H1 (cell line): ENCODE results near the gene PRKCH. TPM values are rescaled to one million over a fixed set of nuclear protein-coding genes. Genes with fewer than 3 reads are reported as not detected.

ENCODE experiments used
- CTCF ChIA-PET: fragments of 300-600 bp; sonication (Branson Sonifier 250); formaldehyde crosslinking; loops from one replicate; lab custom pipeline; 2021; ENCODE audit not compliant: partially characterized antibody; lab: Charles Lee
- POLR2A ChIA-PET: fragments of 300-600 bp; sonication (Branson Sonifier 250); formaldehyde crosslinking; loops from one replicate; lab custom pipeline; 2021; ENCODE audit warnings: inconsistent platforms; ENCODE audit not compliant: partially characterized antibody; lab: Charles Lee
- DNase-seq, 2 experiments: peaks; one replicate each; pipeline versions ENCODE4 v3.0.0 to v3.0.0-alpha.2; 2010 to 2022; ENCODE audit warnings: low spot score in 2 of 2, low read depth in 1 of 2, mixed read lengths in 1 of 2
- FAIRE-seq: peaks from 2 replicates; lab custom pipeline; 2011; peaks lifted over from hg19 to GRCh38; lab: Jason Lieb, UNC
- H2AFZ ChIP-seq: 2 replicates; pipeline ENCODE4 v1.8.1; 2012; ENCODE audit warnings: low read length, inconsistent platforms
- H2AK5ac ChIP-seq: 2 replicates; pipeline ENCODE4 v1.6.1; 2013; ENCODE audit warnings: low read depth, low read length
- H2BK120ac ChIP-seq: replicated peaks from 2 replicates; pipeline ENCODE3; 2013; ENCODE audit warnings: low read depth, low read length, inconsistent platforms
- H2BK12ac ChIP-seq: 2 replicates; pipeline ENCODE4 v1.6.1; 2013; ENCODE audit warnings: low read depth, low read length
- H2BK15ac ChIP-seq: 2 replicates; pipeline ENCODE4 v1.6.1; 2013; ENCODE audit warnings: low read length
- H2BK20ac ChIP-seq: 2 replicates; pipeline ENCODE4 v1.6.1; 2013; ENCODE audit warnings: low read length
- H2BK5ac ChIP-seq: 2 replicates; pipeline ENCODE4 v1.6.1; 2013; ENCODE audit warnings: low read depth, low read length
- H3K14ac ChIP-seq: 2 replicates; pipeline ENCODE4 v1.6.1; 2013; ENCODE audit warnings: inconsistent platforms; ENCODE audit not compliant: insufficient read length
- H3K18ac ChIP-seq: 2 replicates; pipeline ENCODE4 v1.6.1; 2013; ENCODE audit warnings: low read length; ENCODE audit errors: extremely low read depth
- H3K23ac ChIP-seq: 2 replicates; pipeline ENCODE4 v1.6.1; 2013; ENCODE audit warnings: inconsistent platforms; ENCODE audit not compliant: insufficient read length
- H3K23me2 ChIP-seq: 2 replicates; pipeline ENCODE4 v1.6.1; 2013; ENCODE audit warnings: low read depth, low read length
- H3K27ac ChIP-seq: 2 replicates; pipeline ENCODE4 v1.6.1; 2011; ENCODE audit warnings: low read depth, low read length, inconsistent platforms
- H3K27me3 ChIP-seq, 4 experiments: replicated peaks in 1 of 4; 1 replicate in 1 of 4; 2 replicates in 3 of 4; pipeline versions ENCODE4 v1.6.1 to v1.8.1; 2011 to 2013; ENCODE audit warnings: low read length in 3 of 4, mild to moderate bottlenecking in 3 of 4, inconsistent platforms in 2 of 4, mixed read lengths in 2 of 4, moderate library complexity in 1 of 4; ENCODE audit not compliant: control insufficient read depth in 3 of 4, insufficient read depth in 3 of 4; ENCODE audit errors: extremely low read depth in 1 of 4
- H3K36me3 ChIP-seq, 4 experiments: 2 replicates each; pipeline versions ENCODE4 v1.6.1 to v1.8.1; 2011 to 2013; ENCODE audit warnings: mild to moderate bottlenecking in 4 of 4, low read length in 3 of 4, moderate library complexity in 2 of 4, control low read depth in 1 of 4, inconsistent platforms in 1 of 4; ENCODE audit not compliant: insufficient read depth in 4 of 4, control insufficient read depth in 2 of 4
- H3K4ac ChIP-seq: replicated peaks from 2 replicates; pipeline ENCODE3; 2013; ENCODE audit warnings: low read length, low read depth, mixed read lengths, inconsistent platforms; ENCODE audit not compliant: insufficient read length
- H3K4me1 ChIP-seq, 4 experiments: replicated peaks in 1 of 4; 1 replicate in 1 of 4; 2 replicates in 3 of 4; pipeline versions ENCODE4 v1.6.1 to v1.8.1; 2011 to 2013; ENCODE audit warnings: low read length in 3 of 4, inconsistent platforms in 2 of 4, mixed read lengths in 1 of 4; ENCODE audit not compliant: insufficient read depth in 4 of 4, control insufficient read depth in 3 of 4
- H3K4me2 ChIP-seq, 2 experiments: 2 replicates each; pipeline versions ENCODE4 v1.6.1 to v1.8.1; 2011 to 2013; ENCODE audit warnings: low read depth in 2 of 2, low read length in 2 of 2, control low read depth in 1 of 2, inconsistent platforms in 1 of 2, mild to moderate bottlenecking in 1 of 2; ENCODE audit not compliant: insufficient read depth in 1 of 2
- H3K4me3 ChIP-seq, 4 experiments: fragments of 200-600, 300-600 bp in 1 of 4; sonication (generic), shearing (Covaris generic), sonication (Bioruptor Twin) in 1 of 4; 2 replicates each; pipeline versions ENCODE4 v1.5.1 to v1.8.1; 2011 to 2016; ENCODE audit warnings: low read length in 4 of 4, low read depth in 3 of 4, control low read depth in 2 of 4, inconsistent platforms in 2 of 4, mild to moderate bottlenecking in 2 of 4, mixed read lengths in 1 of 4, moderate library complexity in 1 of 4; ENCODE audit not compliant: insufficient read depth in 2 of 4; ENCODE audit errors: extremely low read depth in 1 of 4
- H3K56ac ChIP-seq: replicated peaks from 2 replicates; pipeline ENCODE3; 2013; ENCODE audit warnings: low read depth, mild to moderate bottlenecking, mixed read lengths, low read length, inconsistent platforms; ENCODE audit not compliant: insufficient read length
- H3K79me1 ChIP-seq: 2 replicates; pipeline ENCODE4 v1.6.1; 2013; ENCODE audit warnings: low read depth, low read length, control low read depth
- H3K79me2 ChIP-seq, 2 experiments: 2 replicates each; pipeline versions ENCODE4 v1.6.1 to v1.8.1; 2012 to 2013; ENCODE audit warnings: low read length in 2 of 2, mild to moderate bottlenecking in 2 of 2, inconsistent platforms in 1 of 2; ENCODE audit not compliant: insufficient read depth in 2 of 2, control insufficient read depth in 1 of 2
- H3K9ac ChIP-seq, 4 experiments: replicated peaks in 1 of 4; 1 replicate in 1 of 4; 2 replicates in 3 of 4; pipeline versions ENCODE4 v1.6.1 to v1.8.1; 2011 to 2013; ENCODE audit warnings: low read depth in 3 of 4, low read length in 3 of 4, control low read depth in 2 of 4, mild to moderate bottlenecking in 2 of 4, moderate library complexity in 2 of 4, inconsistent platforms in 1 of 4; ENCODE audit errors: extremely low read depth in 1 of 4
- H3K9me3 ChIP-seq, 2 experiments: 2 replicates each; pipeline versions ENCODE4 v1.6.1 to v1.8.1; 2012 to 2013; ENCODE audit warnings: mild to moderate bottlenecking in 2 of 2, moderate library complexity in 2 of 2, control low read depth in 1 of 2, inconsistent platforms in 1 of 2, low read depth in 1 of 2, low read length in 1 of 2, mixed read lengths in 1 of 2; ENCODE audit not compliant: insufficient read depth in 2 of 2
- H4K20me1 ChIP-seq, 2 experiments: replicated peaks in 1 of 2; 2 replicates each; pipeline versions ENCODE3 to v1.8.1; 2011 to 2013; ENCODE audit warnings: inconsistent platforms in 2 of 2, low read length in 2 of 2, mild to moderate bottlenecking in 1 of 2; ENCODE audit not compliant: insufficient read depth in 2 of 2, control insufficient read depth in 1 of 2
- H4K5ac ChIP-seq: 2 replicates; pipeline ENCODE4 v1.6.1; 2013; ENCODE audit warnings: low read length, low read depth, mixed read lengths, inconsistent platforms; ENCODE audit not compliant: insufficient read length
- H4K8ac ChIP-seq: 2 replicates; pipeline ENCODE4 v1.8.0; 2013; ENCODE audit warnings: mild to moderate bottlenecking, moderate library complexity, low read length, inconsistent platforms; ENCODE audit not compliant: insufficient read depth; ENCODE audit errors: extremely low read depth
- H4K91ac ChIP-seq: replicated peaks from 2 replicates; pipeline ENCODE3; 2013; ENCODE audit warnings: low read length, mixed read lengths, inconsistent platforms; ENCODE audit not compliant: insufficient read length
- CREB1 ChIP-seq: IDR thresholded peaks from 2 replicates; pipeline ENCODE4 v1.6.1; 2012; ENCODE audit warnings: inconsistent platforms
- KDM5A ChIP-seq: fragments of 200-600 bp; IDR thresholded peaks from 2 replicates; pipeline ENCODE4 v1.7.1; 2012; ENCODE audit warnings: mild to moderate bottlenecking, low read length, inconsistent platforms, mixed read lengths
- MAFK ChIP-seq: IDR thresholded peaks from 2 replicates; pipeline ENCODE4 v1.6.1; 2012; ENCODE audit warnings: low read depth, mild to moderate bottlenecking, improper control_type of control experiment, low read length
- POU5F1 ChIP-seq: IDR thresholded peaks from 2 replicates; pipeline ENCODE4 v1.6.1; 2011; ENCODE audit warnings: low read depth, mild to moderate bottlenecking, low read length, moderate library complexity
- RFX5 ChIP-seq: IDR thresholded peaks from 2 replicates; pipeline ENCODE4 v1.6.1; 2011; ENCODE audit warnings: low read depth, low read length, improper control_type of control experiment, borderline replicate concordance
- TAF7 ChIP-seq: optimal IDR thresholded peaks from 2 replicates; pipeline ENCODE3; 2011; ENCODE audit warnings: low read depth, mild to moderate bottlenecking, inconsistent platforms, low read length, moderate library complexity, borderline replicate concordance
- YY1 ChIP-seq: IDR thresholded peaks from 2 replicates; pipeline ENCODE4 v1.6.1; 2011; ENCODE audit warnings: low read depth, mild to moderate bottlenecking, low read length
- WGBS, 2 experiments: shearing (Covaris generic) in 1 of 2; methylation state at CpG; one replicate each; pipeline versions ENCODE4 v1.1.6 to v1.1.7; 2013 to 2015; ENCODE audit warnings: low lambda C conversion rate in 2 of 2, mixed read lengths in 2 of 2, inconsistent platforms in 1 of 2, low coverage in 1 of 2, missing lambda C conversion rate in 1 of 2; ENCODE audit not compliant: insufficient replicate concordance in 2 of 2, insufficient coverage in 1 of 2, insufficient read length in 1 of 2; ENCODE audit errors: extremely low coverage in 1 of 2, missing lambda C conversion rate in 1 of 2; 5-methylcytosine and 5-hydroxymethylcytosine counted together
- polyA plus RNA-seq, 7 experiments: library from polyadenylated mRNA; depleted of rRNA in 3 of 7; stranded (reverse) in 5 of 7; unstranded in 2 of 7; fragments of >200 nt in 5 of 7; fragments of 200-250 nt in 2 of 7; gene quantifications; 1 replicate in 5 of 7; 2 replicates in 1 of 7; 4 replicates in 1 of 7; pipeline versions ENCODE4 v1.2.1 to v1.2.3, GENCODE V29; 2011 to 2013; ENCODE audit warnings: missing spikeins in 2 of 7, mixed read lengths in 2 of 7
- total RNA-seq: library from RNA; stranded (reverse); fragmentation: NEBNext Ultra II Directional; extraction: Animal tissue kit (Norgen Biotek cat#: 25700); gene quantifications from 2 replicates; pipeline ENCODE4 v1.2.1, GENCODE V29; 2021

The PRKCH gene
- total and polyA plus RNA-seq, 2 of the 8 experiments (the other 6 are each of a cell fraction or from before 2014, with no cell fraction given) = 6.4 to 7.0 TPM

- Histone ChIP-seq H4K5ac (no peak overlapping the region), H3K23me2 (no peaks in the 10 kb centered on the region), H2BK5ac (no peak overlapping the region), H3K36me3 (no peaks in the 10 kb centered on the region), H3K23ac (no peak overlapping the region), H3K4me1 (no peaks in the 10 kb centered on the region), H3K56ac (no peak overlapping the region), H4K91ac (no peak overlapping the region), H3K4ac (no peak overlapping the region), H2AFZ (no peak overlapping the region), H3K4me3 (no peak overlapping the region), H3K27ac (no peak overlapping the region), H2BK12ac (no peak overlapping the region), H3K4me2 (no peak overlapping the region), H2BK20ac (no peak overlapping the region), H4K8ac (no peak overlapping the region), H4K20me1 (no peaks in the 10 kb centered on the region), H2BK120ac (no peak overlapping the region), H2AK5ac (no peak overlapping the region), H3K27me3 (no peaks in the 10 kb centered on the region), H2BK15ac (no peak overlapping the region), H3K79me1 (no peaks in the 10 kb centered on the region), H3K14ac (no peak overlapping the region), H3K79me2 (no peaks in the 10 kb centered on the region), H3K9me3 (no peaks in the 10 kb centered on the region), H3K18ac (no peak overlapping the region), H3K9ac (no peak overlapping the region)
- WGBS, 2 experiments = 88% methylated on average over 5 of the region's 5 CpGs; no CpG with 5 or more reads in 1 of the 2 experiments
- no peak for TF ChIP-seq KDM5A
- TF ChIP-seq YY1 = no peak
- no peak for TF ChIP-seq MAFK
- TF ChIP-seq POU5F1 = no peak
- no peak for TF ChIP-seq TAF7
- no peak for TF ChIP-seq RFX5
- TF ChIP-seq CREB1 = no peak
- POLR2A ChIA-PET = no interaction called here
- CTCF ChIA-PET = interaction anchor here (1.3 kb wide), 1 partner anchor 11 kb away, joined by 3 read pairs; no protein-coding TSS in a partner anchor
- no peak for FAIRE-seq
- DNase-seq = no peak
Measured at GRCh38 chr14:61341275-61342206, 20.2 kb downstream of the PRKCH start.
